Liver (tissue), 9 donors: Measurements from ENCODE around the gene LCE1D. TPM values are rescaled to one million over a fixed set of nuclear protein-coding genes. Genes with fewer than 3 reads are reported as not detected.

Source experiments
- DNase-seq: peaks from one replicate; pipeline ENCODE4 v3.0.0-alpha.2; 2017; ENCODE audit warnings: low spot score
- H3K27ac ChIP-seq, 2 donors: one replicate each; pipeline ENCODE4 v1.7.0; 2013; ENCODE audit warnings: inconsistent platforms in 2 of 2, low read length in 2 of 2, control low read depth in 1 of 2, low read depth in 1 of 2, mild to moderate bottlenecking in 1 of 2
- H3K27me3 ChIP-seq, 4 donors: one replicate each; pipeline versions ENCODE4 v1.6.1 to v1.7.0; 2013; ENCODE audit warnings: low read length in 3 of 4, inconsistent platforms in 1 of 4, mild to moderate bottlenecking in 1 of 4, moderate library complexity in 1 of 4; ENCODE audit not compliant: control insufficient read depth in 4 of 4, insufficient read depth in 4 of 4
- H3K36me3 ChIP-seq, 4 donors: one replicate each; pipeline versions ENCODE4 v1.6.1 to v1.7.0; 2013; ENCODE audit warnings: low read length in 3 of 4, mild to moderate bottlenecking in 3 of 4, low read depth in 1 of 4, moderate library complexity in 1 of 4; ENCODE audit not compliant: control insufficient read depth in 4 of 4, insufficient read depth in 3 of 4
- H3K4me1 ChIP-seq, 4 donors: one replicate each; pipeline versions ENCODE4 v1.6.1 to v1.7.0; 2013; ENCODE audit warnings: low read length in 3 of 4, mild to moderate bottlenecking in 3 of 4, moderate library complexity in 1 of 4; ENCODE audit not compliant: control insufficient read depth in 4 of 4, insufficient read depth in 4 of 4
- H3K4me3 ChIP-seq, 3 donors: one replicate each; pipeline versions ENCODE4 v1.6.1 to v1.7.0; 2013; ENCODE audit warnings: low read length in 3 of 3, control low read depth in 1 of 3, low read depth in 1 of 3, mild to moderate bottlenecking in 1 of 3
- H3K9ac ChIP-seq, 2 donors: one replicate each; pipeline ENCODE4 v1.7.0; 2013; ENCODE audit warnings: low read length in 2 of 2, mild to moderate bottlenecking in 2 of 2, moderate library complexity in 2 of 2, control low read depth in 1 of 2, low read depth in 1 of 2
- H3K9me3 ChIP-seq, 4 donors: one replicate each; pipeline versions ENCODE4 v1.6.1 to v1.7.0; 2013; ENCODE audit warnings: low read length in 3 of 4; ENCODE audit not compliant: control insufficient read depth in 4 of 4
- EGR1 ChIP-seq, 2 donors: IDR thresholded peaks; 2 replicates each; pipeline ENCODE4 v1.6.1; 2016 to 2018; ENCODE audit warnings: antibody characterized with exemption in 2 of 2, low read depth in 2 of 2
- FOXA1 ChIP-seq: IDR thresholded peaks from 2 replicates; pipeline ENCODE4 v1.6.1; 2016; ENCODE audit warnings: antibody characterized with exemption
- FOXA2 ChIP-seq: IDR thresholded peaks from 2 replicates; pipeline ENCODE4 v1.6.1; 2016; ENCODE audit warnings: antibody characterized with exemption
- GABPA ChIP-seq, 2 donors: IDR thresholded peaks in 1 of 2; conservative IDR thresholded peaks in 1 of 2; 2 replicates each; pipeline ENCODE4 v1.6.1; 2016; ENCODE audit warnings: antibody characterized with exemption in 2 of 2, mild to moderate bottlenecking in 1 of 2, moderate library complexity in 1 of 2
- HNF4G ChIP-seq: IDR thresholded peaks from 2 replicates; pipeline ENCODE4 v1.6.1; 2016; ENCODE audit warnings: antibody characterized with exemption
- JUND ChIP-seq, 2 donors: IDR thresholded peaks; 2 replicates each; pipeline ENCODE4 v1.6.1; 2016; ENCODE audit warnings: antibody characterized with exemption in 2 of 2
- NR2F2 ChIP-seq: IDR thresholded peaks from 2 replicates; pipeline ENCODE4 v1.6.1; 2016; ENCODE audit warnings: antibody characterized with exemption
- RAD21 ChIP-seq, 2 donors: IDR thresholded peaks; 2 replicates each; pipeline ENCODE4 v1.6.1; 2016; ENCODE audit warnings: antibody characterized with exemption in 2 of 2, mild to moderate bottlenecking in 2 of 2
- RXRA ChIP-seq, 2 donors: IDR thresholded peaks; 2 replicates each; pipeline ENCODE4 v1.6.1; 2017 to 2018; ENCODE audit warnings: antibody characterized with exemption in 2 of 2, mild to moderate bottlenecking in 1 of 2
- SP1 ChIP-seq: IDR thresholded peaks from 2 replicates; pipeline ENCODE4 v1.6.1; 2018; ENCODE audit warnings: antibody characterized with exemption, mild to moderate bottlenecking
- TAF1 ChIP-seq: conservative IDR thresholded peaks from 2 replicates; pipeline ENCODE4 v1.6.1; 2016; ENCODE audit warnings: antibody characterized with exemption, mild to moderate bottlenecking
- YY1 ChIP-seq: IDR thresholded peaks from 2 replicates; pipeline ENCODE4 v1.6.1; 2016; ENCODE audit warnings: antibody characterized with exemption, mild to moderate bottlenecking
- WGBS: extraction: QIAGEN DNeasy Blood & Tissue Kit; methylation state at CpG from one replicate; pipeline ENCODE4 v1.1.7; 2013; 5-methylcytosine and 5-hydroxymethylcytosine counted together
- polyA plus RNA-seq, 2 donors: library from polyadenylated mRNA; stranded (reverse) in 1 of 2; unstranded in 1 of 2; fragments of 200-250 nt in 1 of 2; fragments of >200 nt in 1 of 2; fragmentation: Nextera tagmentation in 1 of 2; extraction: Ambion mirVana in 1 of 2; gene quantifications; one replicate each; pipeline versions ENCODE4 v1.2.1 to v1.2.3, GENCODE V29; 2013 to 2015
- total RNA-seq, 2 donors: library from RNA; depleted of rRNA; stranded (reverse); fragments of >200 nt; gene quantifications; one replicate each; pipeline ENCODE4 v1.2.3, GENCODE V29; 2014
- TF ChIP-seq, protein P1 (sequence below): IDR thresholded peaks from 2 replicates; pipeline ENCODE4 v1.6.1; 2016; ENCODE audit warnings: antibody characterized with exemption
- TF ChIP-seq, protein P2 (sequence below): IDR thresholded peaks from 2 replicates; pipeline ENCODE4 v1.6.1; 2016; ENCODE audit warnings: antibody characterized with exemption
- TF ChIP-seq, protein P3 (sequence below): IDR thresholded peaks from 2 replicates; pipeline ENCODE4 v1.6.1; 2016; ENCODE audit warnings: antibody characterized with exemption
- TF ChIP-seq, protein P4 (sequence below): IDR thresholded peaks from 2 replicates; pipeline ENCODE4 v1.6.1; 2016; ENCODE audit warnings: antibody characterized with exemption, mild to moderate bottlenecking
- TF ChIP-seq, protein P5 (sequence below): fragments of 150-350 bp; IDR thresholded peaks from 2 replicates; pipeline ENCODE4 v1.5.1; 2017; ENCODE audit warnings: improper control_type of control experiment, low read depth, low read length; ENCODE audit not compliant: missing input control
- donor health status: healthy.
- donor health status: healthy.
- donor health status: healthy.
- donor health status: healthy.
- donor health status: healthy.

The LCE1D gene
- total and polyA plus RNA-seq, 4 donors, result not detected

DNA sequence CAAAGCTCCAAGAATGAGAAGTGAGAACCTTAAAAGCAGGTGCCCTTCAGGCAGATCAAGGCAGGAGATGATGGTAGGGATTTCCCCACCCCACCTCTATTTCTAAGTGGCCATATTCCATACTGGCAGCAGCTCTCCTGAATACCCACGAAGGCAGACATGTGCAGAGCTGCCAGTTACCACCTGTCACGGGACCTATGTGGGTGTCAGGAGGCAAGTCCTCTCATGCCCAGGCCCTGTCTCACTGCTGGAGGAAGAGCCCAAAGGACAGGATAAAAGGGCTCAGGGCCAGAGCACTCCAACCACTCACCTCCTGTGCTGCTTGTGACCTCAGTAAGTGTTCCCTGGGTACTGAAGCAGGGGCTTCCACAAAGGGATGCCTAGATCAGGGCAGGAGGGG, 14.5 kb downstream of the LCE1D start:
- DNase-seq, result no peak
- H3K27ac ChIP-seq, result no peak overlapping the region
- no peak for TF ChIP-seq JUND (IDR thresholded peaks at IDR 0.05)
- TF ChIP-seq, protein P1, sequence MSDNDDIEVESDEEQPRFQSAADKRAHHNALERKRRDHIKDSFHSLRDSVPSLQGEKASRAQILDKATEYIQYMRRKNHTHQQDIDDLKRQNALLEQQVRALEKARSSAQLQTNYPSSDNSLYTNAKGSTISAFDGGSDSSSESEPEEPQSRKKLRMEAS, result no peak
- TF ChIP-seq, protein P2, sequence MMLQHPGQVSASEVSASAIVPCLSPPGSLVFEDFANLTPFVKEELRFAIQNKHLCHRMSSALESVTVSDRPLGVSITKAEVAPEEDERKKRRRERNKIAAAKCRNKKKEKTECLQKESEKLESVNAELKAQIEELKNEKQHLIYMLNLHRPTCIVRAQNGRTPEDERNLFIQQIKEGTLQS, result no peak
- no peak for TF ChIP-seq GABPA (IDR thresholded peaks at IDR 0.05 in 1 of 2, conservative IDR thresholded peaks at IDR 0.05 in 1 of 2)
- TF ChIP-seq RXRA (IDR thresholded peaks at IDR 0.05), result no peak
- TF ChIP-seq NR2F2, result no peak
- TF ChIP-seq TAF1, result no peak
- TF ChIP-seq, protein P3, sequence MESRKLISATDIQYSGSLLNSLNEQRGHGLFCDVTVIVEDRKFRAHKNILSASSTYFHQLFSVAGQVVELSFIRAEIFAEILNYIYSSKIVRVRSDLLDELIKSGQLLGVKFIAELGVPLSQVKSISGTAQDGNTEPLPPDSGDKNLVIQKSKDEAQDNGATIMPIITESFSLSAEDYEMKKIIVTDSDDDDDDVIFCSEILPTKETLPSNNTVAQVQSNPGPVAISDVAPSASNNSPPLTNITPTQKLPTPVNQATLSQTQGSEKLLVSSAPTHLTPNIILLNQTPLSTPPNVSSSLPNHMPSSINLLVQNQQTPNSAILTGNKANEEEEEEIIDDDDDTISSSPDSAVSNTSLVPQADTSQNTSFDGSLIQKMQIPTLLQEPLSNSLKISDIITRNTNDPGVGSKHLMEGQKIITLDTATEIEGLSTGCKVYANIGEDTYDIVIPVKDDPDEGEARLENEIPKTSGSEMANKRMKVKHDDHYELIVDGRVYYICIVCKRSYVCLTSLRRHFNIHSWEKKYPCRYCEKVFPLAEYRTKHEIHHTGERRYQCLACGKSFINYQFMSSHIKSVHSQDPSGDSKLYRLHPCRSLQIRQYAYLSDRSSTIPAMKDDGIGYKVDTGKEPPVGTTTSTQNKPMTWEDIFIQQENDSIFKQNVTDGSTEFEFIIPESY, result no peak
- no peak for TF ChIP-seq FOXA1
- TF ChIP-seq, protein P4, sequence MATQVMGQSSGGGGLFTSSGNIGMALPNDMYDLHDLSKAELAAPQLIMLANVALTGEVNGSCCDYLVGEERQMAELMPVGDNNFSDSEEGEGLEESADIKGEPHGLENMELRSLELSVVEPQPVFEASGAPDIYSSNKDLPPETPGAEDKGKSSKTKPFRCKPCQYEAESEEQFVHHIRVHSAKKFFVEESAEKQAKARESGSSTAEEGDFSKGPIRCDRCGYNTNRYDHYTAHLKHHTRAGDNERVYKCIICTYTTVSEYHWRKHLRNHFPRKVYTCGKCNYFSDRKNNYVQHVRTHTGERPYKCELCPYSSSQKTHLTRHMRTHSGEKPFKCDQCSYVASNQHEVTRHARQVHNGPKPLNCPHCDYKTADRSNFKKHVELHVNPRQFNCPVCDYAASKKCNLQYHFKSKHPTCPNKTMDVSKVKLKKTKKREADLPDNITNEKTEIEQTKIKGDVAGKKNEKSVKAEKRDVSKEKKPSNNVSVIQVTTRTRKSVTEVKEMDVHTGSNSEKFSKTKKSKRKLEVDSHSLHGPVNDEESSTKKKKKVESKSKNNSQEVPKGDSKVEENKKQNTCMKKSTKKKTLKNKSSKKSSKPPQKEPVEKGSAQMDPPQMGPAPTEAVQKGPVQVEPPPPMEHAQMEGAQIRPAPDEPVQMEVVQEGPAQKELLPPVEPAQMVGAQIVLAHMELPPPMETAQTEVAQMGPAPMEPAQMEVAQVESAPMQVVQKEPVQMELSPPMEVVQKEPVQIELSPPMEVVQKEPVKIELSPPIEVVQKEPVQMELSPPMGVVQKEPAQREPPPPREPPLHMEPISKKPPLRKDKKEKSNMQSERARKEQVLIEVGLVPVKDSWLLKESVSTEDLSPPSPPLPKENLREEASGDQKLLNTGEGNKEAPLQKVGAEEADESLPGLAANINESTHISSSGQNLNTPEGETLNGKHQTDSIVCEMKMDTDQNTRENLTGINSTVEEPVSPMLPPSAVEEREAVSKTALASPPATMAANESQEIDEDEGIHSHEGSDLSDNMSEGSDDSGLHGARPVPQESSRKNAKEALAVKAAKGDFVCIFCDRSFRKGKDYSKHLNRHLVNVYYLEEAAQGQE, result no peak
- TF ChIP-seq, protein P5, sequence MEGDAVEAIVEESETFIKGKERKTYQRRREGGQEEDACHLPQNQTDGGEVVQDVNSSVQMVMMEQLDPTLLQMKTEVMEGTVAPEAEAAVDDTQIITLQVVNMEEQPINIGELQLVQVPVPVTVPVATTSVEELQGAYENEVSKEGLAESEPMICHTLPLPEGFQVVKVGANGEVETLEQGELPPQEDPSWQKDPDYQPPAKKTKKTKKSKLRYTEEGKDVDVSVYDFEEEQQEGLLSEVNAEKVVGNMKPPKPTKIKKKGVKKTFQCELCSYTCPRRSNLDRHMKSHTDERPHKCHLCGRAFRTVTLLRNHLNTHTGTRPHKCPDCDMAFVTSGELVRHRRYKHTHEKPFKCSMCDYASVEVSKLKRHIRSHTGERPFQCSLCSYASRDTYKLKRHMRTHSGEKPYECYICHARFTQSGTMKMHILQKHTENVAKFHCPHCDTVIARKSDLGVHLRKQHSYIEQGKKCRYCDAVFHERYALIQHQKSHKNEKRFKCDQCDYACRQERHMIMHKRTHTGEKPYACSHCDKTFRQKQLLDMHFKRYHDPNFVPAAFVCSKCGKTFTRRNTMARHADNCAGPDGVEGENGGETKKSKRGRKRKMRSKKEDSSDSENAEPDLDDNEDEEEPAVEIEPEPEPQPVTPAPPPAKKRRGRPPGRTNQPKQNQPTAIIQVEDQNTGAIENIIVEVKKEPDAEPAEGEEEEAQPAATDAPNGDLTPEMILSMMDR, result no peak
- no peak for TF ChIP-seq HNF4G
- 82% methylated on average over 2 of the region's 2 CpGs for WGBS
- no peak overlapping the region for H3K4me3 ChIP-seq
- no peaks in the 10 kb centered on the region for H3K9me3 ChIP-seq
- peaks cover 0 to 7% (median 0%) of the 10 kb centered on the region in 4 donors for H3K27me3 ChIP-seq
- H3K9ac ChIP-seq, result no peak overlapping the region
- no peaks in the 10 kb centered on the region for H3K36me3 ChIP-seq
- H3K4me1 ChIP-seq, result no peaks in the 10 kb centered on the region

DNA sequence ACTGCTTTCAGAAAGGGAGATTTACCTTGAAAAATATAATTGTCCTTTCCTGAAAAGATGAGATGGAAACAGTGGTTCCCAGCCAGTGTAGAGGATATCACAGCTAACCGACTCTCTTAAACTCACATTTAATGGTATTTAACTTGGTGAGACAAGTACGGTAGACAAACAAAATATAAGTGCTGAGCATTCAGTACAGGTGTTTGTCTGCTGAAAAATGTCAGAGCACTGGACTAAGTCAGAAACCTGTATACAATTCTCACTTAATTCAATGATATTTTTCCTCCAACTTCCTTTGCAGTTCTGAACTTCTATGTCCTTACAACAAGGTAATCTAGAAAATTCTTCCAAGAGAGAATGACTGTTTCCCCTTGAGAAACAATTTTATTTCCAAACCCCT, 15.2 kb downstream of the LCE1D start, which contains the start of gene LCE1B:
Gene LCE1B, plus strand, starts transcription at position 301 of the 400 bp plus-strand sequence. CDS start 476 bp downstream, outside the sequence.
- H3K36me3 ChIP-seq, result no peaks in the 10 kb centered on the region
- WGBS, result 89% methylated on average over 2 of the region's 2 CpGs
- no peaks in the 10 kb centered on the region for H3K9me3 ChIP-seq
- H3K27me3 ChIP-seq, result peaks cover 0 to 7% (median 0%) of the 10 kb centered on the region in 4 donors
- DNase-seq, result no peak
- no peak within 1 kb of the TSS for H3K27ac ChIP-seq
- no peak within 1 kb of the TSS for H3K9ac ChIP-seq
- H3K4me1 ChIP-seq, result no peaks in the 10 kb centered on the region
- H3K4me3 ChIP-seq, result no peak within 1 kb of the TSS
- TF ChIP-seq NR2F2, result no peak
- no peak for TF ChIP-seq SP1
- TF ChIP-seq, protein P3, result no peak
- no peak for TF ChIP-seq FOXA1
- no peak for TF ChIP-seq RXRA (IDR thresholded peaks at IDR 0.05)
- TF ChIP-seq EGR1 (IDR thresholded peaks at IDR 0.05; ENCODE audit: low read depth in 2 of 2), result no peak
- TF ChIP-seq, protein P4, result no peak
- TF ChIP-seq, protein P2, result no peak
- TF ChIP-seq, protein P1, result no peak
- no peak for TF ChIP-seq YY1
- TF ChIP-seq GABPA (IDR thresholded peaks at IDR 0.05 in 1 of 2, conservative IDR thresholded peaks at IDR 0.05 in 1 of 2), result no peak
- no peak for TF ChIP-seq RAD21 (IDR thresholded peaks at IDR 0.05)
- no peak for TF ChIP-seq JUND (IDR thresholded peaks at IDR 0.05)
- no peak for TF ChIP-seq FOXA2
- no peak for TF ChIP-seq HNF4G
